B cell (primary cell): ENCODE data around the gene ZNF3. TPM values are rescaled to one million over a fixed set of nuclear protein-coding genes. Genes with fewer than 3 reads are reported as not detected.

Experiments
- ATAC-seq: fragments of 200-7000 bp; cut with Tn5 transposase; one replicate; pipeline ENCODE4 v1.10.0; 2021; ENCODE audit warnings: low read depth, mild to moderate bottlenecking, moderate number of reproducible peaks, moderate library complexity
- CTCF ChIA-PET: fragments of 350-600 bp; sonication (Branson Sonifier 250); formaldehyde crosslinking; loops from one replicate; lab custom pipeline; 2021; ENCODE audit warnings: antibody characterized with exemption, inconsistent platforms; lab: Charles Lee
- POLR2A ChIA-PET: fragments of 350-600 bp; sonication (Branson Sonifier 250); formaldehyde crosslinking; loops from one replicate; lab custom pipeline; 2021; ENCODE audit warnings: antibody characterized with exemption; lab: Charles Lee
- DNase-seq: peaks from one replicate; pipeline ENCODE4 v3.0.0; 2013
- H2AFZ ChIP-seq: 2 replicates; pipeline ENCODE4 v1.6.1; 2012; ENCODE audit warnings: mild to moderate bottlenecking, low read depth, low read length; ENCODE audit not compliant: insufficient read depth, poor library complexity, severe bottlenecking
- H3K27ac ChIP-seq, 2 donors: 1 replicate in 1 of 2; 2 replicates in 1 of 2; pipeline ENCODE4 v1.5.1; 2012 to 2013; ENCODE audit warnings: low read length in 2 of 2, mild to moderate bottlenecking in 2 of 2, moderate library complexity in 1 of 2
- H3K27me3 ChIP-seq, 4 experiments: fragments of 200-600 bp in 1 of 4; sonication (generic) in 1 of 4; replicated peaks in 1 of 4; 1 replicate in 2 of 4; 2 replicates in 2 of 4; pipeline versions ENCODE4 v1.6.1 to v1.7.0; 2013 to 2016; ENCODE audit warnings: low read length in 3 of 4, mild to moderate bottlenecking in 2 of 4, mixed read lengths in 1 of 4, moderate library complexity in 1 of 4; ENCODE audit not compliant: insufficient read depth in 4 of 4, control insufficient read depth in 3 of 4; ENCODE audit errors: control extremely low read depth in 1 of 4
- H3K36me3 ChIP-seq, 2 experiments: replicated peaks in 1 of 2; 1 replicate in 1 of 2; 2 replicates in 1 of 2; pipeline versions ENCODE4 v1.6.1 to v1.7.1; 2013; ENCODE audit warnings: low read length in 1 of 2; ENCODE audit not compliant: insufficient read depth in 2 of 2, control insufficient read depth in 1 of 2; ENCODE audit errors: control extremely low read depth in 1 of 2, extremely low read depth in 1 of 2
- H3K4me1 ChIP-seq, 2 donors: fragments of 200-600 bp in 1 of 2; sonication (generic) in 1 of 2; 1 replicate in 1 of 2; 2 replicates in 1 of 2; pipeline versions ENCODE4 v1.5.1 to v1.6.1; 2013 to 2017; ENCODE audit warnings: low read length in 2 of 2; ENCODE audit not compliant: control insufficient read depth in 2 of 2, insufficient read depth in 2 of 2
- H3K4me2 ChIP-seq: replicated peaks from 2 replicates; pipeline ENCODE3; 2012; ENCODE audit warnings: mild to moderate bottlenecking, low read depth, low read length; ENCODE audit not compliant: poor library complexity, severe bottlenecking
- H3K4me3 ChIP-seq, 5 experiments: fragments of 200-600 bp in 1 of 5; sonication (generic) in 1 of 5; 1 replicate in 3 of 5; 2 replicates in 2 of 5; pipeline versions ENCODE4 v1.5.1 to v1.7.0; 2011 to 2016; ENCODE audit warnings: low read length in 4 of 5, mild to moderate bottlenecking in 4 of 5, low read depth in 2 of 5, control low read depth in 1 of 5, moderate library complexity in 1 of 5; ENCODE audit not compliant: insufficient read depth in 1 of 5; ENCODE audit errors: control extremely low read depth in 1 of 5, extremely low read depth in 1 of 5
- H3K79me2 ChIP-seq: fragments of 200-600 bp; sonication (generic); one replicate; pipeline ENCODE4 v1.6.0; 2016; ENCODE audit warnings: low read length; ENCODE audit not compliant: control insufficient read depth, insufficient read depth
- H3K9ac ChIP-seq: fragments of 200-600 bp; sonication (generic); 2 replicates; pipeline ENCODE4 v1.6.1; 2017; ENCODE audit warnings: mild to moderate bottlenecking, low read length, moderate library complexity
- H3K9me3 ChIP-seq, 3 donors: one replicate each; pipeline versions ENCODE4 v1.6.1 to v1.7.1; 2013; ENCODE audit warnings: low read length in 2 of 3; ENCODE audit not compliant: control insufficient read depth in 2 of 3, insufficient read depth in 1 of 3; ENCODE audit errors: control extremely low read depth in 1 of 3
- H4K20me1 ChIP-seq: 2 replicates; pipeline ENCODE4 v1.6.0; 2012; ENCODE audit warnings: mild to moderate bottlenecking, low read length; ENCODE audit not compliant: insufficient read depth, control insufficient read depth, poor library complexity, severe bottlenecking
- H3K27ac Mint-ChIP-seq: one replicate; pipeline ENCODE4 v1.8.0; 2021; ENCODE audit warnings: mixed read lengths
- H3K27me3 Mint-ChIP-seq: one replicate; pipeline ENCODE4 v1.8.0; 2021; ENCODE audit warnings: mixed read lengths
- H3K4me1 Mint-ChIP-seq: one replicate; pipeline ENCODE4 v1.8.0; 2021; ENCODE audit warnings: mixed read lengths
- H3K4me3 Mint-ChIP-seq: one replicate; pipeline ENCODE4 v1.8.0; 2021; ENCODE audit warnings: mixed read lengths
- H3K9me3 Mint-ChIP-seq: one replicate; pipeline ENCODE4 v1.8.0; 2022; ENCODE audit warnings: mixed read lengths; ENCODE audit not compliant: insufficient read depth
- EZH2 ChIP-seq: IDR thresholded peaks from 2 replicates; pipeline ENCODE4 v1.6.1; 2012; ENCODE audit warnings: borderline replicate concordance, low read depth, mild to moderate bottlenecking, moderate library complexity, low read length; ENCODE audit not compliant: insufficient read depth, poor library complexity, severe bottlenecking
- WGBS: methylation state at CpG from one replicate; pipeline ENCODE4 v1.1.5; 2013; ENCODE audit warnings: missing lambda C conversion rate; ENCODE audit not compliant: insufficient coverage; 5-methylcytosine and 5-hydroxymethylcytosine counted together
- intact Hi-C: fragments of 100-400 bp; cut with micrococcal nuclease; formaldehyde crosslinking; loops from one replicate; pipeline ENCODE4 v1.10.0; 2022
- polyA plus RNA-seq: library from polyadenylated mRNA; depleted of rRNA; stranded (reverse); fragments of >200 nt; gene quantifications from 2 replicates; pipeline ENCODE4 v1.2.3, GENCODE V29; 2012
- total RNA-seq, 2 donors: library from RNA; stranded (reverse); fragments of 120-200 nt in 1 of 2; gene quantifications; 1 replicate in 1 of 2; 2 replicates in 1 of 2; pipeline versions ENCODE4 v1.2.3 to v1.2.4, GENCODE V29; 2013 to 2022
- TF ChIP-seq, protein P1 (sequence below): fragments of 200-600 bp; IDR thresholded peaks from one replicate; pipeline ENCODE4 v1.8.0; 2022; ENCODE audit warnings: antibody characterized with exemption, mild to moderate bottlenecking

The ZNF3 gene
- total and polyA plus RNA-seq, 2 donors (not counting 1 experiment from before 2014, with no cell fraction given): 19.2 to 44.8 TPM

GRCh38 chr7:100075418-100075817, 6.1 kb downstream of the ZNF3 start:
- H3K9ac ChIP-seq: no peak overlapping the region
- H3K79me2 ChIP-seq: peaks cover 19% of the 10 kb centered on the region
- H3K9me3 ChIP-seq: peaks cover 1 to 32% (median 21%) of the 10 kb centered on the region in 3 donors
- no peak overlapping the region for H3K27ac Mint-ChIP-seq
- peaks cover 14% of the 10 kb centered on the region for H3K9me3 Mint-ChIP-seq
- no peak overlapping the region for H2AFZ ChIP-seq
- peaks cover 28 to 75% of the 10 kb centered on the region in 2 experiments for H3K36me3 ChIP-seq
- no peaks in the 10 kb centered on the region for H3K27me3 ChIP-seq
- DNase-seq (no peak), ATAC-seq (no peak)
- POLR2A ChIA-PET: no interaction called here
- no peak overlapping the region for H3K27ac ChIP-seq
- H4K20me1 ChIP-seq: peaks cover 24% of the 10 kb centered on the region
- no peak overlapping the region for H3K4me3 ChIP-seq
- no peak overlapping the region for H3K4me2 ChIP-seq
- H3K4me1 ChIP-seq: peaks cover 0 to 2% of the 10 kb centered on the region in 2 donors
- CTCF ChIA-PET: interaction anchor here (0.7 kb wide), 1 partner anchor 59 kb away, joined by 5 read pairs; no protein-coding TSS in a partner anchor
- H3K27me3 Mint-ChIP-seq: no peaks in the 10 kb centered on the region
- H3K4me3 Mint-ChIP-seq: no peak overlapping the region
- TF ChIP-seq, protein P1, sequence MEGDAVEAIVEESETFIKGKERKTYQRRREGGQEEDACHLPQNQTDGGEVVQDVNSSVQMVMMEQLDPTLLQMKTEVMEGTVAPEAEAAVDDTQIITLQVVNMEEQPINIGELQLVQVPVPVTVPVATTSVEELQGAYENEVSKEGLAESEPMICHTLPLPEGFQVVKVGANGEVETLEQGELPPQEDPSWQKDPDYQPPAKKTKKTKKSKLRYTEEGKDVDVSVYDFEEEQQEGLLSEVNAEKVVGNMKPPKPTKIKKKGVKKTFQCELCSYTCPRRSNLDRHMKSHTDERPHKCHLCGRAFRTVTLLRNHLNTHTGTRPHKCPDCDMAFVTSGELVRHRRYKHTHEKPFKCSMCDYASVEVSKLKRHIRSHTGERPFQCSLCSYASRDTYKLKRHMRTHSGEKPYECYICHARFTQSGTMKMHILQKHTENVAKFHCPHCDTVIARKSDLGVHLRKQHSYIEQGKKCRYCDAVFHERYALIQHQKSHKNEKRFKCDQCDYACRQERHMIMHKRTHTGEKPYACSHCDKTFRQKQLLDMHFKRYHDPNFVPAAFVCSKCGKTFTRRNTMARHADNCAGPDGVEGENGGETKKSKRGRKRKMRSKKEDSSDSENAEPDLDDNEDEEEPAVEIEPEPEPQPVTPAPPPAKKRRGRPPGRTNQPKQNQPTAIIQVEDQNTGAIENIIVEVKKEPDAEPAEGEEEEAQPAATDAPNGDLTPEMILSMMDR: no peak
- no peak for TF ChIP-seq EZH2
- intact Hi-C loops: no loop called here
- H3K4me1 Mint-ChIP-seq: peaks cover 14% of the 10 kb centered on the region
- 93% methylated on average over 6 of the region's 6 CpGs for WGBS

GRCh38 chr7:100074841-100075240, 6.7 kb downstream of the ZNF3 start:
- no peak overlapping the region for H3K9ac ChIP-seq
- POLR2A ChIA-PET: no interaction called here
- H3K4me1 Mint-ChIP-seq: peaks cover 9% of the 10 kb centered on the region
- no peaks in the 10 kb centered on the region for H3K27me3 ChIP-seq
- CTCF ChIA-PET: no interaction called here
- intact Hi-C loops: no loop called here
- no peak overlapping the region for H2AFZ ChIP-seq
- H3K4me1 ChIP-seq: no peaks in the 10 kb centered on the region
- WGBS: 98% methylated on average over 5 of the region's 7 CpGs
- no peak for DNase-seq
- H3K4me3 ChIP-seq: no peak overlapping the region
- ATAC-seq: no peak
- H3K9me3 Mint-ChIP-seq: peaks cover 14% of the 10 kb centered on the region
- H3K27ac Mint-ChIP-seq: no peak overlapping the region
- peaks cover 28 to 81% of the 10 kb centered on the region in 2 experiments for H3K36me3 ChIP-seq
- H3K27me3 Mint-ChIP-seq: no peaks in the 10 kb centered on the region
- H3K4me2 ChIP-seq: no peak overlapping the region
- TF ChIP-seq, protein P1: no peak
- TF ChIP-seq EZH2: no peak
- H3K27ac ChIP-seq: no peak overlapping the region
- H4K20me1 ChIP-seq: peaks cover 18% of the 10 kb centered on the region
- H3K9me3 ChIP-seq: peaks cover 1 to 38% (median 26%) of the 10 kb centered on the region in 3 donors
- H3K4me3 Mint-ChIP-seq: no peak overlapping the region
- peaks cover 14% of the 10 kb centered on the region for H3K79me2 ChIP-seq
